IMR-90 (cell line): ENCODE results near the gene STRADA. TPM values are rescaled to one million over a fixed set of nuclear protein-coding genes. Genes with fewer than 3 reads are reported as not detected.

Experiments used
- ATAC-seq: fragments of 200-7000 bp; cut with Tn5 transposase; 2 replicates; pipeline ENCODE4 v1.9.1; 2020; ENCODE audit warnings: low read depth, mild to moderate bottlenecking, moderate library complexity
- BruUV-seq: library from RNA; stranded (reverse); fragments of 400-500 nt; replicated peaks from 2 replicates; lab custom pipeline; 2021; lab: Mats Ljungman, UMichigan
- CTCF ChIA-PET: fragments of 300-600 bp; formaldehyde crosslinking; extraction: SDS; loops from one replicate; lab custom pipeline; 2021; ENCODE audit warnings: antibody characterized with exemption; lab: Yijun Ruan, JAX
- POLR2A ChIA-PET: fragments of 300-600 bp; sonication (Branson Sonifier 250); formaldehyde crosslinking; loops from one replicate; lab custom pipeline; 2022; ENCODE audit warnings: antibody characterized with exemption; ENCODE audit not compliant: unreplicated experiment; lab: Charles Lee
- DNase-seq: peaks from one replicate; pipeline ENCODE4 v3.0.0; 2013
- H2AFZ ChIP-seq: replicated peaks from 2 replicates; pipeline ENCODE3; 2013; ENCODE audit warnings: low read length, mild to moderate bottlenecking; ENCODE audit not compliant: poor library complexity
- H2AK5ac ChIP-seq: 2 replicates; pipeline ENCODE4 v1.6.1; 2013; ENCODE audit warnings: low read depth, low read length, inconsistent platforms
- H2AK9ac ChIP-seq: replicated peaks from 2 replicates; pipeline ENCODE3; 2013; ENCODE audit warnings: mild to moderate bottlenecking, low read depth, low read length, moderate library complexity; ENCODE audit not compliant: poor library complexity
- H2BK120ac ChIP-seq: 2 replicates; pipeline ENCODE4 v1.6.1; 2013; ENCODE audit warnings: low read depth, low read length, inconsistent platforms
- H2BK15ac ChIP-seq: 3 replicates; pipeline ENCODE4 v1.6.1; 2013; ENCODE audit warnings: low read depth, low read length, inconsistent platforms
- H2BK20ac ChIP-seq: 2 replicates; pipeline ENCODE4 v1.6.1; 2013; ENCODE audit warnings: low read depth, mild to moderate bottlenecking, inconsistent platforms, low read length, moderate library complexity
- H2BK5ac ChIP-seq: 2 replicates; pipeline ENCODE4 v1.6.1; 2013; ENCODE audit warnings: mild to moderate bottlenecking, low read depth, low read length, inconsistent platforms; ENCODE audit not compliant: poor library complexity, severe bottlenecking
- H3K14ac ChIP-seq: replicated peaks from 2 replicates; pipeline ENCODE4 v1.6.1; 2013; ENCODE audit warnings: low read depth, low read length, inconsistent platforms
- H3K18ac ChIP-seq: 2 replicates; pipeline ENCODE4 v1.6.1; 2013; ENCODE audit warnings: low read depth, low read length, control low read depth
- H3K23ac ChIP-seq: 2 replicates; pipeline ENCODE4 v1.6.1; 2013; ENCODE audit warnings: low read depth, low read length, inconsistent platforms
- H3K27ac ChIP-seq: 2 replicates; pipeline ENCODE4 v1.5.1; 2013; ENCODE audit warnings: mild to moderate bottlenecking, control low read depth, low read length; ENCODE audit not compliant: insufficient read depth
- H3K27me3 ChIP-seq: 2 replicates; pipeline ENCODE4 v1.6.1; 2013; ENCODE audit warnings: low read length; ENCODE audit not compliant: control insufficient read depth, insufficient read depth
- H3K36me3 ChIP-seq: 2 replicates; pipeline ENCODE4 v1.6.1; 2013; ENCODE audit warnings: low read length, mixed read lengths; ENCODE audit not compliant: control insufficient read depth, insufficient read depth
- H3K4ac ChIP-seq: 2 replicates; pipeline ENCODE4 v1.6.1; 2013; ENCODE audit warnings: low read depth, low read length, inconsistent platforms
- H3K4me1 ChIP-seq: 2 replicates; pipeline ENCODE4 v1.6.1; 2013; ENCODE audit warnings: low read length, mixed read lengths; ENCODE audit not compliant: control insufficient read depth, insufficient read depth
- H3K4me2 ChIP-seq: 2 replicates; pipeline ENCODE4 v1.6.1; 2013; ENCODE audit warnings: low read depth, mild to moderate bottlenecking, control low read depth, low read length, moderate library complexity
- H3K4me3 ChIP-seq: 2 replicates; pipeline ENCODE4 v1.5.1; 2013; ENCODE audit warnings: low read depth, mild to moderate bottlenecking, control low read depth, low read length, moderate library complexity; ENCODE audit not compliant: insufficient read depth
- H3K56ac ChIP-seq: 2 replicates; pipeline ENCODE4 v1.6.1; 2013; ENCODE audit warnings: low read length, inconsistent platforms; ENCODE audit not compliant: insufficient read depth; ENCODE audit errors: extremely low read depth
- H3K79me1 ChIP-seq, 2 experiments: 2 replicates each; pipeline ENCODE4 v1.6.1; 2013; ENCODE audit warnings: low read length in 2 of 2, inconsistent platforms in 1 of 2, low read depth in 1 of 2
- H3K9ac ChIP-seq: 2 replicates; pipeline ENCODE4 v1.6.1; 2013; ENCODE audit warnings: low read depth, low read length, control low read depth
- H3K9me1 ChIP-seq: 2 replicates; pipeline ENCODE4 v1.6.1; 2013; ENCODE audit warnings: low read length, inconsistent platforms; ENCODE audit not compliant: insufficient read depth
- H3K9me3 ChIP-seq: 2 replicates; pipeline ENCODE4 v1.6.1; 2013; ENCODE audit warnings: low read length; ENCODE audit not compliant: control insufficient read depth, insufficient read depth
- H4K20me1 ChIP-seq: 2 replicates; pipeline ENCODE4 v1.6.1; 2013; ENCODE audit warnings: low read length, inconsistent platforms; ENCODE audit not compliant: insufficient read depth
- H4K5ac ChIP-seq: 2 replicates; pipeline ENCODE4 v1.6.1; 2013; ENCODE audit warnings: mild to moderate bottlenecking, low read depth, low read length, control low read depth
- H4K8ac ChIP-seq, 2 experiments: 2 replicates each; pipeline ENCODE4 v1.6.1; 2013; ENCODE audit warnings: low read depth in 2 of 2, low read length in 2 of 2, control low read depth in 1 of 2, inconsistent platforms in 1 of 2
- H4K91ac ChIP-seq: 2 replicates; pipeline ENCODE4 v1.6.1; 2013; ENCODE audit warnings: low read depth, low read length, inconsistent platforms; ENCODE audit not compliant: insufficient read depth
- BHLHE40 ChIP-seq: fragments of 150-350 bp; IDR thresholded peaks from 2 replicates; pipeline ENCODE4 v1.6.1; 2016; ENCODE audit warnings: mild to moderate bottlenecking, low read depth, low read length
- CEBPB ChIP-seq: IDR thresholded peaks from 2 replicates; pipeline ENCODE4 v1.6.1; 2012; ENCODE audit warnings: low read depth, low read length, improper control_type of control experiment
- CHD1 ChIP-seq: IDR thresholded peaks from 2 replicates; pipeline ENCODE4 v1.6.1; 2012; ENCODE audit warnings: low read depth, low read length, improper control_type of control experiment
- ELK1 ChIP-seq: fragments of 150-350 bp; IDR thresholded peaks from 2 replicates; pipeline ENCODE4 v1.6.1; 2016; ENCODE audit warnings: low read depth, mild to moderate bottlenecking, low read length, moderate library complexity, borderline replicate concordance
- FOS ChIP-seq: fragments of 150-350 bp; IDR thresholded peaks from 2 replicates; pipeline ENCODE4 v1.6.1; 2016; ENCODE audit warnings: low read depth, low read length
- MAFK ChIP-seq: IDR thresholded peaks from 2 replicates; pipeline ENCODE4 v1.6.1; 2012; ENCODE audit warnings: low read depth, low read length, improper control_type of control experiment
- MAZ ChIP-seq: IDR thresholded peaks from 2 replicates; pipeline ENCODE4 v1.6.1; 2012; ENCODE audit warnings: low read depth, mild to moderate bottlenecking, low read length, improper control_type of control experiment, moderate library complexity, borderline replicate concordance
- MXI1 ChIP-seq: IDR thresholded peaks from 2 replicates; pipeline ENCODE4 v1.6.1; 2012; ENCODE audit warnings: low read depth, mild to moderate bottlenecking, low read length, moderate library complexity, borderline replicate concordance
- NFE2L2 ChIP-seq: fragments of 150-350 bp; IDR thresholded peaks from 2 replicates; pipeline ENCODE4 v1.6.1; 2016; ENCODE audit warnings: low read depth, mild to moderate bottlenecking, low read length
- POLR2A ChIP-seq: IDR thresholded peaks from 2 replicates; pipeline ENCODE4 v1.6.1; 2012; ENCODE audit warnings: mild to moderate bottlenecking, low read depth, low read length
- RAD21 ChIP-seq: IDR thresholded peaks from 2 replicates; pipeline ENCODE4 v1.6.1; 2012; ENCODE audit warnings: low read length, improper control_type of control experiment
- RCOR1 ChIP-seq: IDR thresholded peaks from 2 replicates; pipeline ENCODE4 v1.6.1; 2012; ENCODE audit warnings: mild to moderate bottlenecking, low read length, improper control_type of control experiment; ENCODE audit not compliant: insufficient replicate concordance
- RFX5 ChIP-seq: IDR thresholded peaks from 2 replicates; pipeline ENCODE4 v1.8.0; 2012; ENCODE audit warnings: low read depth, mild to moderate bottlenecking, low read length, moderate library complexity
- SMC3 ChIP-seq: fragments of 150-350 bp; IDR thresholded peaks from 2 replicates; pipeline ENCODE4 v1.6.1; 2016; ENCODE audit warnings: low read depth, mild to moderate bottlenecking, antibody characterized with exemption, low read length, moderate library complexity
- USF2 ChIP-seq: fragments of 150-350 bp; IDR thresholded peaks from 2 replicates; pipeline ENCODE4 v1.6.1; 2017; ENCODE audit warnings: mild to moderate bottlenecking, antibody characterized with exemption, low read length, low read depth
- WGBS, 2 experiments: methylation state at CpG; one replicate each; pipeline versions ENCODE4 v1.1.5 to v1.1.7; 2013; ENCODE audit warnings: missing lambda C conversion rate in 2 of 2; ENCODE audit not compliant: insufficient read length in 1 of 2; ENCODE audit errors: extremely low coverage in 2 of 2; 5-methylcytosine and 5-hydroxymethylcytosine counted together
- dilution Hi-C: fragments of 300-500 bp; cut with HindIII; formaldehyde crosslinking; loops from one replicate; pipeline ENCODE4 v1.14.3; 2018; ENCODE audit warnings: low sequenced_read_pairs; ENCODE audit not compliant: unreplicated experiment
- in situ Hi-C: fragments of 300-500 bp; cut with MboI; formaldehyde crosslinking; loops from 3 replicates; pipeline ENCODE4 v1.14.3; 2019; ENCODE audit warnings: low sequenced_read_pairs, inconsistent platforms, mixed read lengths
- intact Hi-C: fragments of 100-400 bp; cut with micrococcal nuclease; formaldehyde crosslinking; loops from 2 replicates; pipeline ENCODE4 v1.10.0; 2022
- polyA plus RNA-seq, 3 experiments: library from polyadenylated mRNA; depleted of rRNA; stranded (reverse); fragments of >200 nt; gene quantifications; 2 replicates each; pipeline ENCODE4 v1.2.3, GENCODE V29; 2012; ENCODE audit warnings: low replicate concordance in 1 of 3
- total RNA-seq: library from RNA; depleted of rRNA; stranded (reverse); fragments of >200 nt; gene quantifications from 2 replicates; pipeline ENCODE4 v1.2.3, GENCODE V29; 2012

The STRADA gene
- total and polyA plus RNA-seq, 2 of the 4 experiments (the other 2 are of a cell fraction) = 19.9 to 30.9 TPM

- dilution Hi-C loops (no loop called here), in situ Hi-C loops (no loop called here), intact Hi-C loops (loop anchor here (5.0 kb wide), 1 partner anchor 272 kb away; no protein-coding TSS in a partner anchor)
- Histone ChIP-seq H2BK20ac (no peak overlapping the region), H3K56ac (no peak overlapping the region), H3K9me1 (no peaks in the 10 kb centered on the region), H3K18ac (no peak overlapping the region), H3K9ac (peak overlapping the region; percentile 22; the same call in 1 of the 2 replicates), H2AK5ac (no peak overlapping the region), H2BK5ac (no peak overlapping the region), H4K8ac (no peak overlapping the region; a peak in 1 of 4 replicates), H3K9me3 (no peaks in the 10 kb centered on the region), H2BK15ac (no peak overlapping the region), H3K4ac (no peak overlapping the region), H2AFZ (peak overlapping the region; percentile 78), H4K91ac (no peak overlapping the region; the same call in 1 of the 2 replicates), H2BK120ac (no peak overlapping the region), H3K27me3 (no peaks in the 10 kb centered on the region), H4K5ac (no peak overlapping the region; the same call in 1 of the 2 replicates), H3K4me1 (no peaks in the 10 kb centered on the region), H3K14ac (no peak overlapping the region), H3K4me3 (peak overlapping the region; percentile 84), H3K4me2 (peak overlapping the region; percentile 55; the same call in 1 of the 2 replicates), H3K36me3 (peaks cover 17% of the 10 kb centered on the region), H4K20me1 (peaks cover 5% of the 10 kb centered on the region), H3K27ac (peak overlapping the region; percentile 11; the same call in 1 of the 2 replicates), H2AK9ac (peak overlapping the region; percentile 4), H3K79me1 (peaks cover 0 to 33% of the 10 kb centered on the region in 2 experiments; a peak in 2 of 4 replicates), H3K23ac (no peak overlapping the region)
- WGBS, 2 experiments = no CpG with 5 or more reads among the region's 45 CpGs
- ATAC-seq (peak; percentile 4; the same call in 1 of the 2 replicates), DNase-seq (peak; percentile 29)
- BruUV-seq = no TSS peak
- CTCF ChIA-PET = no interaction called here
- POLR2A ChIA-PET = no interaction called here
- TF ChIP-seq MAZ = no peak
- TF ChIP-seq MAFK = no peak
- no peak for TF ChIP-seq NFE2L2
- no peak for TF ChIP-seq CEBPB
- TF ChIP-seq POLR2A = no peak
- no peak for TF ChIP-seq USF2
- no peak for TF ChIP-seq MXI1
- TF ChIP-seq CHD1 = no peak
- no peak for TF ChIP-seq BHLHE40
- TF ChIP-seq FOS = no peak
- no peak for TF ChIP-seq ELK1
- no peak for TF ChIP-seq SMC3
- TF ChIP-seq RAD21 = no peak
- no peak for TF ChIP-seq RCOR1
- no peak for TF ChIP-seq RFX5
These were observed 42.5 kb downstream of the STRADA start for GRCh38 chr17:63698886-63699637.
